Epithelial cell of alveolus of lung (primary cell): Measurements from ENCODE around the gene ENDOU. TPM values are rescaled to one million over a fixed set of nuclear protein-coding genes. Genes with fewer than 3 reads are reported as not detected.

Experiments used
- total RNA-seq: library from RNA; depleted of rRNA; stranded (reverse); fragments of >200 nt; gene quantifications from 2 replicates; pipeline ENCODE4 v1.2.1, GENCODE V29; 2015

ENDOU gene, protein sequence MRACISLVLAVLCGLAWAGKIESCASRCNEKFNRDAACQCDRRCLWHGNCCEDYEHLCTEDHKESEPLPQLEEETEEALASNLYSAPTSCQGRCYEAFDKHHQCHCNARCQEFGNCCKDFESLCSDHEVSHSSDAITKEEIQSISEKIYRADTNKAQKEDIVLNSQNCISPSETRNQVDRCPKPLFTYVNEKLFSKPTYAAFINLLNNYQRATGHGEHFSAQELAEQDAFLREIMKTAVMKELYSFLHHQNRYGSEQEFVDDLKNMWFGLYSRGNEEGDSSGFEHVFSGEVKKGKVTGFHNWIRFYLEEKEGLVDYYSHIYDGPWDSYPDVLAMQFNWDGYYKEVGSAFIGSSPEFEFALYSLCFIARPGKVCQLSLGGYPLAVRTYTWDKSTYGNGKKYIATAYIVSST
- total RNA-seq = not detected in 2 replicates

DNA sequence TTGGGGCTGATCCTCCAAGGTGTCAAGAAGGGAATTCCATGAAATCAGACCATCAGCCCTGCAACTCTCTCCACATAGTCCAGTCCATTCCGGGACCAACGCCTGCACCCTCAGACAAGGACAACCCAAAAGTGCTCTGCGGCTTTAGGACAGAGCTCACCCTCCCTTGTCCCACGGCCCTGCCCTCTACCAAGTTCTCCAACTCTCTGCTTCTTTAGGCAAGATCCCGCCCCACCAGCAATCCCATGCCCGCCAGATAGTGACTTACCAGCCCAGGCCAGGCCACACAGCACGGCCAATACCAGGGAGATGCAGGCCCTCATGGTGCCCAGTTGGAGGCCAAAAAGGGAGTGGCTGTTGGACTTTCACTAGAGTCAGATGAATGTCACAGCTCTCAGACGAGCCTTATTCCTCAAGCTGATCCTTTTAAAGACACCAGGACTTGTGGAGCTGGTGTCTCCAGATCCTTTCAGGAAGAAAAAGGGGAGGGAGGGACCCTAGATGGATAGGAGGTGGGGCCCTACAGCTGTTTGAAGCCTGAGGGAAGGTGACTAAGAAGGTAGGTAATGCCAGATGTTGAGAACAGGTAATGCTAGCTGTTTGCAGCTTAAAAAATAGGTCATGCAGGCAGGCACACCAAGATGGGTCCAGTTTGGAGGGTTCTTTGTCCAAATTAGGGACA lies at the start of gene ENDOU:
Gene ENDOU, minus strand, starts transcription at position 400 of the 682 bp plus-strand sequence. Its CDS starts 77 bp downstream, at position 323.

DNA sequence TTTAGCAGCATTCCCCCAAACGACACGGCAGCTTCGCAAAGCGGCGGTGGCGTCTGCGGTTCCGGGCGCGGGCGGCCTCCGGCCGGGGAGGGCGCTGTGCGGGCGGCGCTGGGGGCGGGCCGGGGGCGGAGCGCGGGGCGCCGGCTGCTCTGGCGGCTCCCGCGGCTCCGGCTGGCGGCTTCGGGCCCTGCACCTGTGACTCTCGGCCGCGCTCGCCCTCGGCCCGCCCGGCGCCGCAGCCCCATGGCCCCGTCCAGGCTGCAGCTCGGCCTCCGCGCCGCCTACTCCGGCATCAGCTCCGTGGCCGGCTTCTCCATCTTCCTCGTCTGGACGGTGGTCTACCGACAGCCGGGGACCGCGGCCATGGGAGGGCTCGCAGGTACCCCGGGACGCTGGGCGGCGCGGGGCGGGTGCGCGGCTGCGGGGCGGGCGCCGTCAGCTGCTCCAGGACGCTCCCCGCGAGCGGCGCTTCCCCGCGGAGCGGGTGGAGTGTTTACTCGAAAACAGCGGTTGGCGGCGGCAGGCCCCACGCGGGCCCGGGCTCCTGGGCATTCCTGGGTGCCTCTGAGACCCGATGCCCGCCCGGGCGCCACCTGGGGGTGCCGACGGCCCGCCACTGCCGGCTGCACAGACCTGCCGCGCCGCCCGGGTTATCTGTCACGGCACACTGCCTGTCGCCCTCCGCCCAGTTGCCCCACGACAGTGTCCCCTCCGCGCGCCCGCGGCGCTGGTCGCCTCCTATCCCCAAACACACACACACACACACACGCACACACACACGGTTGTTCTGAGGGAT lies 48.0 kb upstream of the ENDOU start, which contains the start of gene SLC48A1:
Gene SLC48A1, plus strand, starts transcription at position 177 of the 796 bp plus-strand sequence. Its CDS starts 67 bp downstream, at position 244.

DNA sequence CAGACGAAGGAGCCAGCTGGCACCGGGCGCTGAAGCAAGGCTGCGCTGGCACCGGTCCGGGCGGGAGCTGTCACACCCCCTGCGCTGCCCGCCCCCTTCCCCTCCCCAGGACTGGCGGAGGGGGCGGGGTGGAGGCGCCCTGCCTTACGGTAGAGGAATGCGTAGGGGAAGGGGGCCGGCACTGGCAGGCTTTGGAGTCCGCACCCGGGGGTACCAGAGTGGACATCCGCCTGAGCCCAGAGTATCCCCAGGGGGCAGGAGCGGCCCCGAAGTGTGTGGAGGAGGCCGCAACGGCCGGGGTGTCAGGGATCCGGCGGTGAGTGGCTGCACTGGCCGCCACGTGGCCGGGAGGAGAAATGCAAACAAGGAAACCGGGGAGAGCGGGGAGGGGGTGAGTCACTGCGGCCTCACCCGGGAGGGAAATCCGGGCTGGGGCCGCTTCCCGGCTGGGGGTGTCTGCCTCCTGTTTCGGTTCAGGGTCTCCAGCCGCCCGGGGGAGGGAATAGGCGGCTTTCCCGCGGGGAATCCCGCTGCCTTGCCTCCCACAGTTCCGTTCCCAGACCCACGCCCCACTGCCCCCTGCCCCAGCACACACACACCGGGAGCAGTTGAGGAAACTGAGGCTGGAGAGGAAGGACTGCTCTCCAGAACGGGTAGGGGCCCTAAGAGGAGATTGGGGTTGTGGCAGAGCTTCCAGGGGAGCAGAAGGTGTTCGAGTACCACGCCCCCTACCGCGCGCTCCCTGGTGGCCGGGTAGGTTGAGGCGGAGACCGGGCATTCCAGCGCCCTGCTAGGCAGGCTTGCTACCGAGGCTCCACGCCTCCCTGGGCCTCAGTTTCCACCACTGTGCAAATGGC lies 33.8 kb upstream of the ENDOU start, which contains the start of gene RAPGEF3:
Gene RAPGEF3, minus strand, starts transcription at position 47 of the 857 bp plus-strand sequence. CDS start 324 bp downstream, outside the sequence.

DNA sequence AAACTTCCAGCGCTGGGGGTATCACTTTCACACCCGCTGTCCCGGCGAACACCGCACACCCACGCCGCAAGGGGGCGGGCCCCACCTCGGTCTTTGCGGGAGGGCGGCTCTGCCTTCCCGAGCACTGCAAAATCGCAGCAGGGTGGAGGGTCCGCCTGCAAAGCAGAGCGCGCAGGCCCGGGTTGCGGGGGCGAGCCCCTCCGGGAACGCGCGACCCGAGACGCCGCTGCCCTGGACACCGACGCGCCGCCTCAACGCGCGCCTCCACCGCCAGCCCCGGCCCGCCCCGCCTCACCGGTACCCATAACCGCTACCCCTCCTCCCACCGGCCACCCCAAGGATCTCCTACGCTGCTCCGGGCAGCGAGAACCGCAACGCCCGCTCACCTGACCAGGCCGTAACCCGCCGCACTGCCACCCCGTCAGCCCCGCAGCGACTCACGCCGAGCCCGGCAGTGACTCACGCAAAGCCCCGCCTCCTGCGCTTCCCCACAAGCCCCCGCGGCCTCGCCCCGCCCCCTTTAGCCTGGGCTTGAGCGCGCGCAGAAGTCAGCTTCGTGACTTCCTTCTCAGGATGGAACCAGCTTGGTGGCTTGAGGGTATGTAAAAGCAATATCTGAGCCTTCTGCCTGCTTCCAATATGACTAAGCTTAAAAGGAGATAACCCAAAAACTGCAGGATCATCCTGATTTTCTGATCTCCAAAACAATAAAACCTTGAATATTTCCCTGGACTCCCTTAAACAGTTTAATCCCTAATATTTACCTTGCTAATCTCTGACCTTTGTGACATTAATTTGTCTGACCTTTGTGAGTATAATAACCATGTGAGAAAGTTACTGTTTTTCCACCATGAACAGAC lies 19.5 kb downstream of the ENDOU start, which contains the start of gene RPAP3:
Gene RPAP3, minus strand, starts transcription at position 465 of the 860 bp plus-strand sequence. CDS start 3,190 bp downstream, outside the sequence.

Other genes with a start within 250 kb of the ENDOU start
- gene RPAP3, start 19.5 kb downstream of the ENDOU start, total RNA-seq = 14.5 and 16.7 TPM in 2 replicates
- gene RAPGEF3, start 33.4 kb upstream of the ENDOU start, total RNA-seq = 0.72 and 1.6 TPM in 2 replicates
- gene SLC48A1, start 47.7 kb upstream of the ENDOU start, total RNA-seq = 11.5 and 18.1 TPM in 2 replicates
- gene HDAC7, start 94.4 kb upstream of the ENDOU start, total RNA-seq = 44.1 and 47.4 TPM in 2 replicates
- gene VDR, start 179.5 kb upstream of the ENDOU start, total RNA-seq = 3.7 and 12.4 TPM in 2 replicates
- gene TMEM106C, start 238.1 kb upstream of the ENDOU start, total RNA-seq = 33.5 and 55.7 TPM in 2 replicates